Pancreas (tissue), 10 donors: Measurements from ENCODE around the gene NAA60. TPM values are rescaled to one million over a fixed set of nuclear protein-coding genes. Genes with fewer than 3 reads are reported as not detected.
"Not testable (repeated sequence)": the region's sequence is repeated elsewhere in the genome, so short reads cannot be mapped to it uniquely, and the experiment has no call there.

Experiments used
- ATAC-seq, 4 donors: fragments of 200-7000 bp; cut with Tn5 transposase; one replicate each; pipeline versions ENCODE4 v1.8.0 to v1.9.1; 2020; ENCODE audit warnings: mild to moderate bottlenecking in 4 of 4, moderate library complexity in 4 of 4
- DNase-seq, 6 donors: peaks; one replicate each; pipeline ENCODE4 v3.0.0-alpha.2; 2020
- FAIRE-seq: peaks from 2 replicates; lab custom pipeline; 2012; peaks lifted over from hg19 to GRCh38; lab: Jason Lieb, UNC
- H3K27ac ChIP-seq, 4 donors: fragments of 200-600 bp; sonication (generic); 1 replicate in 3 of 4; 2 replicates in 1 of 4; pipeline versions ENCODE4 v1.5.0 to v1.8.0; 2020
- H3K27me3 ChIP-seq, 4 donors: fragments of 200-600 bp; one replicate each; pipeline ENCODE4 v1.8.0; 2021
- H3K36me3 ChIP-seq, 3 donors: fragments of 200-600 bp; sonication (generic) in 1 of 3; one replicate each; pipeline versions ENCODE4 v1.5.0 to v1.8.0; 2020 to 2021
- H3K4me1 ChIP-seq, 3 donors: fragments of 200-600 bp; one replicate each; pipeline ENCODE4 v1.8.0; 2021
- H3K4me3 ChIP-seq, 4 donors: fragments of 200-600 bp; sonication (generic) in 2 of 4; one replicate each; pipeline versions ENCODE4 v1.5.0 to v1.8.0; 2020 to 2021
- H3K9me3 ChIP-seq, 4 donors: fragments of 200-600 bp; one replicate each; pipeline ENCODE4 v1.8.0; 2021
- CTCF ChIP-seq, 4 donors: fragments of 200-600 bp; sonication (generic) in 3 of 4; IDR thresholded peaks; one replicate each; pipeline versions ENCODE4 v1.5.0 to v1.8.0; 2021; ENCODE audit warnings: antibody characterized with exemption in 4 of 4
- WGBS, 2 donors: extraction: QIAGEN DNeasy Blood & Tissue Kit; methylation state at CpG; one replicate each; pipeline ENCODE4 v1.1.7; 2013; 5-methylcytosine and 5-hydroxymethylcytosine counted together
- intact Hi-C, 3 donors: fragments of 100-400 bp; cut with DNase I; formaldehyde crosslinking; loops; one replicate each; pipeline versions ENCODE4 v1.11.1 to v1.14.2; 2022
- polyA plus RNA-seq, 2 donors: library from polyadenylated mRNA; stranded (reverse); fragments of 200-250 nt; gene quantifications; one replicate each; pipeline ENCODE4 v1.2.3, GENCODE V29; 2013
- total RNA-seq, 6 donors: library from RNA; stranded (reverse); fragmentation: NEBNext Ultra II Directional in 4 of 6; extraction: Animal tissue kit (Norgen Biotek cat#: 25700) in 4 of 6; gene quantifications; one replicate each; pipeline versions ENCODE4 v1.2.1 to v1.2.4, GENCODE V29; 2021 to 2023
- donor health status: healthy with polysubstance abuse.
- donor health status: DM: no; HTN: no; CAD: no; lungs with moderate emphysema.
- donor health status: DM: no; HTN: no; CAD: no.
- donor health status: control.
- donor health status: control.
- donor health status: Bipolar disorder and iron deficiency.
- donor health status: DM: yes; HTN: yes; CAD: no.
- donor health status: DM: no; HTN: no; CAD: no.
- donor health status: DM: no; HTN: no; CAD: no.
- donor health status: DM: yes; HTN: yes; CAD: no.

The NAA60 gene
- total and polyA plus RNA-seq, 8 donors, result 22.8 to 41.4 (median 26.7) TPM

GRCh38 chr16:3472878-3473595 lies 29.6 kb downstream of the NAA60 start:
- Histone ChIP-seq H3K4me1 (no peaks in the 10 kb centered on the region), H3K36me3 (no peaks in the 10 kb centered on the region), H3K4me3 (no peak overlapping the region), H3K9me3 (no peaks in the 10 kb centered on the region), H3K27ac (no peak overlapping the region), H3K27me3 (no peaks in the 10 kb centered on the region)
- no peak for TF ChIP-seq CTCF (IDR thresholded peaks at IDR 0.05)
- intact Hi-C loops, result no loop called here
- no peak for FAIRE-seq
- ATAC-seq, result no peak
- no peak for DNase-seq
- WGBS, 2 donors, result 88 to 90% methylated on average over 10 of the region's 10 CpGs

GRCh38 chr16:3473596-3473943 lies 30.1 kb downstream of the NAA60 start:
- H3K9me3 ChIP-seq, H3K36me3 ChIP-seq, ATAC-seq, H3K27ac ChIP-seq, H3K27me3 ChIP-seq, H3K4me1 ChIP-seq, H3K4me3 ChIP-seq, FAIRE-seq, intact Hi-C loops: not testable (repeated sequence)
- 85 to 100% methylated on average over 3 of the region's 3 CpGs for WGBS, 2 donors
- peak in 1 of 6 donors; percentile 2 for DNase-seq

GRCh38 chr16:3474136-3474779 lies 30.8 kb downstream of the NAA60 start:
- ATAC-seq, result peak in 3 of 4 donors; percentile 34 to 55 (median 36)

DNA sequence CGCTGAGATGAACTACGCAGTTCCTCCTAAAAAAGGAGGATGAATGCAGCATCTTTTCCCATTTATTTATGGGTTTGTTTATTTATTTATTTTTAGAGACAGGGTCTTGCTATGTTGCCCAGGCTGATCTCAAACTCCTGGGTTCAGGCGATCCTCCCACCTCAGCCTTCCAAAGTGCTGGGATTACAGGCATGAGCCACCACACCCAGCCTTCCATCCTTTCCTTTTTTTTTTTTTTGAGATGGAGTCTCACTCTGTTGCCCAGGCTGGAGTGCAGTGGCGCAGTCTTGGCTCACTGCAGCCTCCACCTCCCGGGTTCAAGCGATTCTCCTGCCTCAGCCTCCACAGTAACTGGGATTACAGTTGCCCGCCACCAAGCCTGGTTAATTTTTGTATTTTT lies 31.4 kb downstream of the NAA60 start:
- intact Hi-C loops, H3K27me3 ChIP-seq, H3K4me1 ChIP-seq, DNase-seq, H3K9me3 ChIP-seq, ATAC-seq, FAIRE-seq, H3K27ac ChIP-seq, H3K4me3 ChIP-seq, H3K36me3 ChIP-seq: not testable (repeated sequence)
- WGBS, 2 donors, result 95 to 96% methylated on average over 6 to 7 of the region's 7 CpGs

More at GRCh38 chr16:3474136-3474779, 30.8 kb downstream of the NAA60 start:
- H3K4me1 ChIP-seq, result no peaks in the 10 kb centered on the region
- FAIRE-seq, result no peak
- no peaks in the 10 kb centered on the region for H3K27me3 ChIP-seq
- no peak overlapping the region for H3K27ac ChIP-seq
- WGBS, 2 donors, result 69 to 70% methylated on average over 16 of the region's 16 CpGs
- intact Hi-C loops, result no loop called here
- peaks cover 0 to under 1% (median 0%) of the 10 kb centered on the region in 3 donors for H3K36me3 ChIP-seq
- DNase-seq, result no peak
- no peak for TF ChIP-seq CTCF (IDR thresholded peaks at IDR 0.05)
- H3K4me3 ChIP-seq, result no peak overlapping the region
- no peaks in the 10 kb centered on the region for H3K9me3 ChIP-seq

DNA sequence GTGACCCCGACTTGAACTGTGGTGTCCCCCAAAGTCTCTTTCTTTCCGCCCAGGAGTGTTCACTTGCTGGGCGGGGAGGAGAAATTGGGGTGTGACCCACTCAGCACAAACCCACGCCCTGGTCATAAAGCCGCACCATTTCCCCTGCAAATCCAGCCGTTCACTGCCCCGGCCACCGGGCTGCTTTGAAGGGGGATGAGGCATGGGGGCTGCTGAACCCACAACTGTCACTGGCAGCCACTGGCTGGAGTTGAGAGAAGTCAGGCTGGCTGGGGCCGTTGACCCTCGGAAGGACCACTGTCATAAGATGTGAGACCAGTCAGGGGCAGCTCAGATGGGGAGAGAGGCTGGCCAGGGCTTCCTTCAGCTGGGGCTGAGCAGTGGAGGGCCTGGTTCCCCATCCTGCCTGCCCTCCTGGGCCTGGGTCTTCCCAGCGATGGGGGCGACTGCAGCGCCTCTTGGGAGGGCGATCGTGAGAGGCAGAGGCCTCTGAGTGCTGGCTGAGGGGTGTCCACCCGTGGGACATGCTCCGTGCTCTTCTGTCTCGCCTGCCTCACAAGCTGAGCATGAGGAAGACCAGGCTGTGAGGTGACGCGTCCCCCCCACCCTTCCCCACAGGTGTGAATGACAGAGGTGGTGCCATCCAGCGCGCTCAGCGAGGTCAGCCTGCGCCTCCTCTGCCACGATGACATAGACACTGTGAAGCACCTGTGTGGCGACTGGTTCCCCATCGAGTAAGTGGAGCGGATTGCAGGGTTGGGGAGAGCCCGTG lies 32.3 kb downstream of the NAA60 start:
- H3K27me3 ChIP-seq, result no peaks in the 10 kb centered on the region
- H3K36me3 ChIP-seq, result peaks cover 0 to 10% (median 0%) of the 10 kb centered on the region in 3 donors
- no peak overlapping the region for H3K4me3 ChIP-seq
- intact Hi-C loops, result no loop called here
- DNase-seq, result peak in 1 of 6 donors; percentile 51
- no peak for TF ChIP-seq CTCF (IDR thresholded peaks at IDR 0.05)
- no peak for FAIRE-seq
- no peak for ATAC-seq
- H3K4me1 ChIP-seq, result no peaks in the 10 kb centered on the region
- WGBS, 2 donors, result 91 to 94% methylated on average over 27 to 29 of the region's 29 CpGs
- no peak overlapping the region for H3K27ac ChIP-seq
- no peaks in the 10 kb centered on the region for H3K9me3 ChIP-seq
